Esophagus squamous epithelium (tissue), 4 donors: ENCODE results near the gene MEA1.

Source experiments
- POLR2A ChIP-seq, 4 donors: fragments of 450-650 bp; IDR thresholded peaks; one replicate each; pipeline ENCODE4 v1.6.1; 2017; ENCODE audit warnings: antibody characterized with exemption in 4 of 4, mild to moderate bottlenecking in 4 of 4, moderate library complexity in 3 of 4
- TF ChIP-seq, protein P1 (sequence below), 6 experiments: fragments of 450-650 bp in 4 of 6; fragments of 200-600 bp in 2 of 6; sonication (generic) in 2 of 6; IDR thresholded peaks; one replicate each; pipeline ENCODE4 v1.5.1; 2016 to 2019; ENCODE audit warnings: antibody characterized with exemption in 6 of 6, mild to moderate bottlenecking in 4 of 6, moderate library complexity in 4 of 6

DNA sequence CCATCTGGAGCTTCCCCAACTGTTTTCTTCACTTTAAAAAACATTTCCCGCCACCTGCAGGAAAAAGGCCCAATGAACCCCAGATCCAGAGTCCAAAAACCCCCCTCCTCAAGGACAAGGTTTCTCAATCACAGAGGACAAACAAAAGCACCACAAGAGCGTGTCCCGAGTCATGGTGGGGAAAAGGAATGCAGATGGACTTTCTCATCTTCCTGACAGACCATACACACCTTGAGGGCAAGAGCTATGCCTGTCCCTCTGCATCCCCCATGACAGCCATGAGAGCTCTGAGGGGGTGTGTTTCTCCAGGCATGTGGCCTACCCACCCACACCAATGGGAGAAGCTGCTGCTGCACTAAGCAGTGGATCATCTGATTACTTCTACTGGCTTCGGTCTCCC is 43.8 kb downstream of the MEA1 start:
- TF ChIP-seq, protein P1, sequence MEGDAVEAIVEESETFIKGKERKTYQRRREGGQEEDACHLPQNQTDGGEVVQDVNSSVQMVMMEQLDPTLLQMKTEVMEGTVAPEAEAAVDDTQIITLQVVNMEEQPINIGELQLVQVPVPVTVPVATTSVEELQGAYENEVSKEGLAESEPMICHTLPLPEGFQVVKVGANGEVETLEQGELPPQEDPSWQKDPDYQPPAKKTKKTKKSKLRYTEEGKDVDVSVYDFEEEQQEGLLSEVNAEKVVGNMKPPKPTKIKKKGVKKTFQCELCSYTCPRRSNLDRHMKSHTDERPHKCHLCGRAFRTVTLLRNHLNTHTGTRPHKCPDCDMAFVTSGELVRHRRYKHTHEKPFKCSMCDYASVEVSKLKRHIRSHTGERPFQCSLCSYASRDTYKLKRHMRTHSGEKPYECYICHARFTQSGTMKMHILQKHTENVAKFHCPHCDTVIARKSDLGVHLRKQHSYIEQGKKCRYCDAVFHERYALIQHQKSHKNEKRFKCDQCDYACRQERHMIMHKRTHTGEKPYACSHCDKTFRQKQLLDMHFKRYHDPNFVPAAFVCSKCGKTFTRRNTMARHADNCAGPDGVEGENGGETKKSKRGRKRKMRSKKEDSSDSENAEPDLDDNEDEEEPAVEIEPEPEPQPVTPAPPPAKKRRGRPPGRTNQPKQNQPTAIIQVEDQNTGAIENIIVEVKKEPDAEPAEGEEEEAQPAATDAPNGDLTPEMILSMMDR (IDR thresholded peaks at IDR 0.05): no peak
- TF ChIP-seq POLR2A (IDR thresholded peaks at IDR 0.05): no peak
